GM21360 (cell line): ENCODE data around the gene SLC26A11.
"Not testable (repeated sequence)": the region's sequence is repeated elsewhere in the genome, so short reads cannot be mapped to it uniquely, and the experiment has no call there.

Experiments
- ATAC-seq: cut with Tn5 transposase; IDR thresholded peaks from one replicate; pipeline ENCODE4 v1.9.1; 2021; ENCODE audit warnings: mild to moderate bottlenecking, moderate library complexity; ENCODE audit not compliant: unreplicated experiment

Gene SLC26A11

GRCh38 chr17:80237386-80237785, 17.2 kb downstream of the SLC26A11 start:
- no peak for ATAC-seq

GRCh38 chr17:80242505-80242904, 22.3 kb downstream of the SLC26A11 start:
- no peak for ATAC-seq

GRCh38 chr17:80243526-80244433, 23.6 kb downstream of the SLC26A11 start:
- no peak for ATAC-seq

GRCh38 chr17:80244448-80244847, 24.2 kb downstream of the SLC26A11 start:
- ATAC-seq, result not testable (repeated sequence)

GRCh38 chr17:80244871-80245509, 24.8 kb downstream of the SLC26A11 start:
- ATAC-seq, result no peak

GRCh38 chr17:80245566-80246265, 25.5 kb downstream of the SLC26A11 start:
- no peak for ATAC-seq

- no peak for ATAC-seq
Measured at GRCh38 chr17:80246266-80246681, 26.0 kb downstream of the SLC26A11 start.

- ATAC-seq, result no peak
Measured at GRCh38 chr17:80246726-80247125, 26.5 kb downstream of the SLC26A11 start.

GRCh38 chr17:80247561-80247960, 27.3 kb downstream of the SLC26A11 start:
- ATAC-seq, result no peak

GRCh38 chr17:80248001-80248893, 28.0 kb downstream of the SLC26A11 start:
- no peak for ATAC-seq

GRCh38 chr17:80248894-80249710, 28.9 kb downstream of the SLC26A11 start:
- no peak for ATAC-seq

GRCh38 chr17:80251966-80252365, 31.7 kb downstream of the SLC26A11 start:
- ATAC-seq, result no peak

GRCh38 chr17:80252871-80253270, 32.6 kb downstream of the SLC26A11 start:
- ATAC-seq, result no peak

- ATAC-seq, result no peak
Measured at GRCh38 chr17:80253631-80254395, 33.6 kb downstream of the SLC26A11 start.

GRCh38 chr17:80254396-80255251, 34.4 kb downstream of the SLC26A11 start:
- ATAC-seq, result no peak

GRCh38 chr17:80256034-80256350, 35.8 kb downstream of the SLC26A11 start:
- ATAC-seq, result no peak

- ATAC-seq, result no peak
Measured at GRCh38 chr17:80257716-80258213, 37.5 kb downstream of the SLC26A11 start.

- not testable (repeated sequence) for ATAC-seq
Measured at GRCh38 chr17:80258296-80258695, 38.1 kb downstream of the SLC26A11 start.
